Measurements from ENCODE around the gene LHFPL2.
"Not testable (repeated sequence)": the region's sequence is repeated elsewhere in the genome, so short reads cannot be mapped to it uniquely, and the experiment has no call there.

Gene LHFPL2

DNA sequence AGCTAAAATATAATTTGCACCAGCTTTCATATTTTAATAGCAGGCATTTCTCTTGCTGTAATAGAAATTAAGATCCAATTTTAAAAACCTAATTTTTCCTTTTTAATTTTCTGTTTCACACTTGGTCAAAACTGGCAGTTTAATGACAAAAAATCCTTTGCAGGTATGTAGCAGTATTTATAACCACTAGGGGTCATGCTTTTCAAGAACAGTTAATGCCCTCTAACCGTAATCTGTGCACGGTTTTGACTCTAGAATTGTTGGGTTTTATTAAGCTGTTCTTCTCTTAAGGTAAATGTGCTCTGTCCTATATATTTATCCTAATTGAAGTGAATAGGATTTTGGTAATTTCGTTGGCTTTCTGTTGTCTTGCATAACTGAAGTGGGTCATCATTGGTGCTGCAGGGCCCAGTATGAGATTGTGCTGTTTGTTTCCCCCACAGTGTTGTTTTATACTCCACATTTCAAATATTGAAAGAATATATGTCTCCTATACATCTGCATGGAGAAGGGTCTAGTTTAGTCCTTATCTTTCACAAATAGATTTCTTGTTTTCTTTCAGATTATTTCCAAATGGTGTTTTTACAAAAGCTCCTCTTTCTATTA is 180.7 kb downstream of the LHFPL2 start:
- Histone ChIP-seq H3K9ac (ENCODE audit: low read length) (no peak overlapping the region), H3K9me3 (ENCODE audit: insufficient read depth, low read length) (no peaks in the 10 kb centered on the region), H3K4me2 (ENCODE audit: low read depth, low read length, poor library complexity, severe bottlenecking) (no peak overlapping the region), H3K9me2 (replicated peaks; ENCODE audit: insufficient read depth, low read length) (no peaks in the 10 kb centered on the region), H3K79me2 (ENCODE audit: insufficient read depth, low read length) (no peaks in the 10 kb centered on the region; the same call in 1 of the 2 replicates), H2AFZ (ENCODE audit: low read depth, low read length, severe bottlenecking) (no peak overlapping the region), H3K4me3 (ENCODE audit: insufficient read depth, low read length, poor library complexity, severe bottlenecking) (no peak overlapping the region), H3K27me3 (ENCODE audit: low read length) (no peaks in the 10 kb centered on the region), H4K20me1 (ENCODE audit: low read depth, low read length) (no peaks in the 10 kb centered on the region), H3F3A (ENCODE audit: insufficient read depth) (peaks cover 4% of the 10 kb centered on the region; the same call in 1 of the 2 replicates), H3K27ac (ENCODE audit: low read depth, low read length) (no peak overlapping the region), H3K36me3 (ENCODE audit: low read length) (no peaks in the 10 kb centered on the region)
- TF ChIP-seq, protein P1, sequence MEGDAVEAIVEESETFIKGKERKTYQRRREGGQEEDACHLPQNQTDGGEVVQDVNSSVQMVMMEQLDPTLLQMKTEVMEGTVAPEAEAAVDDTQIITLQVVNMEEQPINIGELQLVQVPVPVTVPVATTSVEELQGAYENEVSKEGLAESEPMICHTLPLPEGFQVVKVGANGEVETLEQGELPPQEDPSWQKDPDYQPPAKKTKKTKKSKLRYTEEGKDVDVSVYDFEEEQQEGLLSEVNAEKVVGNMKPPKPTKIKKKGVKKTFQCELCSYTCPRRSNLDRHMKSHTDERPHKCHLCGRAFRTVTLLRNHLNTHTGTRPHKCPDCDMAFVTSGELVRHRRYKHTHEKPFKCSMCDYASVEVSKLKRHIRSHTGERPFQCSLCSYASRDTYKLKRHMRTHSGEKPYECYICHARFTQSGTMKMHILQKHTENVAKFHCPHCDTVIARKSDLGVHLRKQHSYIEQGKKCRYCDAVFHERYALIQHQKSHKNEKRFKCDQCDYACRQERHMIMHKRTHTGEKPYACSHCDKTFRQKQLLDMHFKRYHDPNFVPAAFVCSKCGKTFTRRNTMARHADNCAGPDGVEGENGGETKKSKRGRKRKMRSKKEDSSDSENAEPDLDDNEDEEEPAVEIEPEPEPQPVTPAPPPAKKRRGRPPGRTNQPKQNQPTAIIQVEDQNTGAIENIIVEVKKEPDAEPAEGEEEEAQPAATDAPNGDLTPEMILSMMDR (IDR thresholded peaks at IDR 0.05; ENCODE audit: insufficient read depth, low read length, poor library complexity, severe bottlenecking): peak; percentile 67
- TF ChIP-seq EZH2phosphoT487 (conservative IDR thresholded peaks at IDR 0.05; ENCODE audit: low read length): no peak

DNA sequence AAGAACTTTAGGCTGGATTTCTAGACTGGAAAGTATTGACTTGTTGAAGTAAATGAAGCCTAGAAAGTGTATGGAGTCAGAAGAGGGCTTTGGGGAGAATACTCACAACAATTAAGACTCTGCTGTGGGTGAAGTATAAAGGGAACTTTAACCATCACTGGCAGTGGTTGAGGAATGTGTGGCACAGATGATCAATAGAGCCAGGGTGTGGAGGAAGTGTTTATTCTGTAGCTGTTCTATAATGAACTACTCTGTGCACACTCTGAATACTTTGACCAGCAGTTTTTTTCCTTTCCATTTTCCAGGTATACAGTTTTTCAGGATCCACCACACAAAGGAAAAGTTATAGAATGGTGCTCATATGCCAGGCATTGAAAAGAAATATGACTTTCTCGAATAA is 181.4 kb downstream of the LHFPL2 start:
- no peak overlapping the region for H3K9ac ChIP-seq (ENCODE audit: low read length)
- TF ChIP-seq, protein P1 (IDR thresholded peaks at IDR 0.05; ENCODE audit: insufficient read depth, low read length, poor library complexity, severe bottlenecking): no peak
- TF ChIP-seq EZH2phosphoT487 (conservative IDR thresholded peaks at IDR 0.05; ENCODE audit: low read length): no peak
- no peak overlapping the region for H3K27ac ChIP-seq (ENCODE audit: low read depth, low read length)
- no peak overlapping the region for H3K4me3 ChIP-seq (ENCODE audit: insufficient read depth, low read length, poor library complexity, severe bottlenecking)
- no peaks in the 10 kb centered on the region for H3K79me2 ChIP-seq (ENCODE audit: insufficient read depth, low read length)
- H3K9me3 ChIP-seq (ENCODE audit: insufficient read depth, low read length): no peaks in the 10 kb centered on the region
- H3K4me2 ChIP-seq (ENCODE audit: low read depth, low read length, poor library complexity, severe bottlenecking): no peak overlapping the region
- H3K9me2 ChIP-seq (replicated peaks; ENCODE audit: insufficient read depth, low read length): no peaks in the 10 kb centered on the region
- no peaks in the 10 kb centered on the region for H3K36me3 ChIP-seq (ENCODE audit: low read length)
- no peaks in the 10 kb centered on the region for H4K20me1 ChIP-seq (ENCODE audit: low read depth, low read length)
- H3F3A ChIP-seq (ENCODE audit: insufficient read depth): peaks cover 4% of the 10 kb centered on the region; the same call in 1 of the 2 replicates
- no peak overlapping the region for H2AFZ ChIP-seq (ENCODE audit: low read depth, low read length, severe bottlenecking)
- H3K27me3 ChIP-seq (ENCODE audit: low read length): no peaks in the 10 kb centered on the region

- Histone ChIP-seq H3K27ac (ENCODE audit: low read depth, low read length) (no peak overlapping the region), H3K9me3 (ENCODE audit: insufficient read depth, low read length) (no peaks in the 10 kb centered on the region), H3K27me3 (ENCODE audit: low read length) (no peaks in the 10 kb centered on the region), H3F3A (ENCODE audit: insufficient read depth) (no peaks in the 10 kb centered on the region), H3K79me2 (ENCODE audit: insufficient read depth, low read length) (no peaks in the 10 kb centered on the region), H3K9ac (ENCODE audit: low read length) (no peak overlapping the region), H3K4me2 (ENCODE audit: low read depth, low read length, poor library complexity, severe bottlenecking) (no peak overlapping the region), H2AFZ (ENCODE audit: low read depth, low read length, severe bottlenecking) (no peak overlapping the region), H3K4me3 (ENCODE audit: insufficient read depth, low read length, poor library complexity, severe bottlenecking) (no peak overlapping the region), H3K9me2 (replicated peaks; ENCODE audit: insufficient read depth, low read length) (no peaks in the 10 kb centered on the region), H3K36me3 (ENCODE audit: low read length) (peaks cover 3% of the 10 kb centered on the region; the same call in 1 of the 2 replicates), H4K20me1 (ENCODE audit: low read depth, low read length) (no peaks in the 10 kb centered on the region)
- TF ChIP-seq EZH2phosphoT487 (conservative IDR thresholded peaks at IDR 0.05; ENCODE audit: low read length): no peak
These were observed 189.7 kb downstream of the LHFPL2 start for GRCh38 chr5:78458843-78459242.

- not testable (repeated sequence) for H3K4me3 ChIP-seq (ENCODE audit: insufficient read depth, low read length, poor library complexity, severe bottlenecking); H3K9me3 ChIP-seq (ENCODE audit: insufficient read depth, low read length); H3K4me2 ChIP-seq (ENCODE audit: low read depth, low read length, poor library complexity, severe bottlenecking); H3K79me2 ChIP-seq (ENCODE audit: insufficient read depth, low read length); H2AFZ ChIP-seq (ENCODE audit: low read depth, low read length, severe bottlenecking); H3K36me3 ChIP-seq (ENCODE audit: low read length); H3K9ac ChIP-seq (ENCODE audit: low read length); H3F3A ChIP-seq (ENCODE audit: insufficient read depth); H4K20me1 ChIP-seq (ENCODE audit: low read depth, low read length); H3K9me2 ChIP-seq (replicated peaks; ENCODE audit: insufficient read depth, low read length); H3K27me3 ChIP-seq (ENCODE audit: low read length); H3K27ac ChIP-seq (ENCODE audit: low read depth, low read length)
These were observed 191.1 kb downstream of the LHFPL2 start for GRCh38 chr5:78457507-78457906.
